Panc1 (cell line): ENCODE measurements around the gene SLIT3. TPM values are rescaled to one million over a fixed set of nuclear protein-coding genes. Genes with fewer than 3 reads are reported as not detected.
A peak's percentile ranks its signal among the peaks of the same experiment; 100 is the strongest.

ENCODE experiments used
- ATAC-seq: fragments of 200-7000 bp; cut with Tn5 transposase; 2 replicates; pipeline ENCODE4 v1.9.1; 2020; ENCODE audit warnings: mild to moderate bottlenecking, moderate library complexity
- BruUV-seq: library from RNA; stranded (reverse); fragments of 400-500 nt; replicated peaks from 2 replicates; lab custom pipeline; 2021; lab: Mats Ljungman, UMichigan
- CTCF ChIA-PET: fragments of 300-600 bp; sonication (Branson Sonifier 250); formaldehyde crosslinking; loops from one replicate; lab custom pipeline; 2022; ENCODE audit warnings: antibody characterized with exemption; lab: Charles Lee
- POLR2A ChIA-PET: fragments of 300-600 bp; sonication (Branson Sonifier 250); formaldehyde crosslinking; loops from one replicate; lab custom pipeline; 2022; ENCODE audit warnings: antibody characterized with exemption; lab: Charles Lee
- DNase-seq: peaks from one replicate; pipeline ENCODE4 v3.0.0-alpha.2; 2010; ENCODE audit warnings: low read depth, low spot score
- H3K27ac ChIP-seq: 2 replicates; pipeline ENCODE4 v1.5.1; 2011; ENCODE audit warnings: mild to moderate bottlenecking, low read length, inconsistent platforms
- H3K27me3 ChIP-seq: fragments of 200-500 bp; sonication (Bioruptor generic); 2 replicates; pipeline ENCODE4 v1.6.0; 2014; ENCODE audit warnings: low read length, inconsistent platforms; ENCODE audit not compliant: control insufficient read depth, insufficient read depth
- H3K36me3 ChIP-seq: fragments of 200-500 bp; sonication (Bioruptor generic); 2 replicates; pipeline ENCODE4 v1.5.1; 2014; ENCODE audit warnings: inconsistent platforms, mild to moderate bottlenecking, low read length, moderate library complexity; ENCODE audit not compliant: control insufficient read depth, insufficient read depth
- H3K4me1 ChIP-seq: 2 replicates; pipeline ENCODE4 v1.5.1; 2011; ENCODE audit warnings: inconsistent platforms, mild to moderate bottlenecking, low read length, moderate library complexity; ENCODE audit not compliant: control insufficient read depth, insufficient read depth
- H3K4me3 ChIP-seq, 2 experiments: 2 replicates each; pipeline ENCODE4 v1.5.1; 2011 to 2012; ENCODE audit warnings: low read depth in 2 of 2, low read length in 2 of 2, mild to moderate bottlenecking in 2 of 2, inconsistent platforms in 1 of 2, moderate library complexity in 1 of 2
- H3K9me3 ChIP-seq: fragments of 200-500 bp; sonication (Bioruptor generic); 2 replicates; pipeline ENCODE4 v1.5.1; 2014; ENCODE audit warnings: low read depth, mild to moderate bottlenecking, inconsistent platforms, low read length, moderate library complexity; ENCODE audit not compliant: control insufficient read depth, insufficient read depth
- CTCF ChIP-seq: fragments of 450-650 bp; IDR thresholded peaks from 2 replicates; pipeline ENCODE4 v1.5.1; 2017; ENCODE audit warnings: mild to moderate bottlenecking
- POLR2AphosphoS5 ChIP-seq: IDR thresholded peaks from 2 replicates; pipeline ENCODE4 v1.6.1; 2012; ENCODE audit warnings: mild to moderate bottlenecking, low read depth, low read length, moderate library complexity
- REST ChIP-seq, 2 experiments: IDR thresholded peaks; 2 replicates each; pipeline ENCODE4 v1.6.1; 2011 to 2012; ENCODE audit warnings: low read depth in 2 of 2, control low read depth in 1 of 2, low read length in 1 of 2, mild to moderate bottlenecking in 1 of 2, moderate library complexity in 1 of 2; ENCODE audit not compliant: insufficient read depth in 1 of 2
- SIN3A ChIP-seq: IDR thresholded peaks from 2 replicates; pipeline ENCODE4 v1.6.1; 2012; ENCODE audit warnings: low read depth, mild to moderate bottlenecking, low read length, moderate library complexity, borderline replicate concordance; ENCODE audit not compliant: insufficient read depth
- TCF7L2 ChIP-seq: IDR thresholded peaks from 2 replicates; pipeline ENCODE4 v1.6.1; 2011; ENCODE audit warnings: mild to moderate bottlenecking, low read depth, low read length, inconsistent platforms
- in situ Hi-C: cut with HindIII; loops from 2 replicates; pipeline ENCODE4 v1.10.0; 2016; ENCODE audit warnings: low sequenced_read_pairs, low pct_unique_long_range_greater_than_20kb
- intact Hi-C: fragments of 100-400 bp; cut with micrococcal nuclease; formaldehyde crosslinking; loops from one replicate; pipeline ENCODE4 v1.10.0; 2022; ENCODE audit not compliant: unreplicated experiment
- total RNA-seq: library from RNA; stranded (reverse); gene quantifications from one replicate; pipeline ENCODE4 v1.2.1, GENCODE V29; 2021; ENCODE audit not compliant: unreplicated experiment

SLIT3 gene
- total RNA-seq, 1 experiment from 2014 or later = 26.4 TPM

GRCh38 chr5:169160405-169160901 is 140.5 kb downstream of the SLIT3 start:
- no TSS peak for BruUV-seq
- peak overlapping the region; percentile 46; the same call in 1 of the 2 replicates for H3K27ac ChIP-seq
- POLR2A ChIA-PET = no interaction called here
- ATAC-seq = no peak
- H3K36me3 ChIP-seq = no peaks in the 10 kb centered on the region
- TF ChIP-seq REST (IDR thresholded peaks at IDR 0.05; ENCODE audit: insufficient read depth in 1 of 2, low read depth in 2 of 2, low read length in 1 of 2) (no peak), TCF7L2 (no peak), SIN3A (no peak), POLR2AphosphoS5 (no peak), CTCF (0 out of 2 replicates have a peak, but pooled peaks have one; percentile 17)
- intact Hi-C loops (no loop called here), in situ Hi-C loops (no loop called here)
- no peaks in the 10 kb centered on the region for H3K27me3 ChIP-seq
- peaks cover 14% of the 10 kb centered on the region; the same call in 1 of the 2 replicates for H3K9me3 ChIP-seq
- peaks cover 2% of the 10 kb centered on the region; the same call in 1 of the 2 replicates for H3K4me1 ChIP-seq
- DNase-seq = no peak
- H3K4me3 ChIP-seq = no peak overlapping the region
- CTCF ChIA-PET = no interaction called here

- peaks cover 14% of the 10 kb centered on the region; the same call in 1 of the 2 replicates for H3K9me3 ChIP-seq
- in situ Hi-C loops = no loop called here
- H3K27me3 ChIP-seq = no peaks in the 10 kb centered on the region
- DNase-seq (no peak), ATAC-seq (no peak)
- no peaks in the 10 kb centered on the region for H3K36me3 ChIP-seq
- TF ChIP-seq REST (IDR thresholded peaks at IDR 0.05; ENCODE audit: insufficient read depth in 1 of 2, low read depth in 2 of 2, low read length in 1 of 2) (no peak), SIN3A (no peak), POLR2AphosphoS5 (no peak), TCF7L2 (no peak), CTCF (no peak)
- peaks cover 2% of the 10 kb centered on the region; the same call in 1 of the 2 replicates for H3K4me1 ChIP-seq
- CTCF ChIA-PET = no interaction called here
- intact Hi-C loops = no loop called here
- H3K4me3 ChIP-seq = no peak overlapping the region
- H3K27ac ChIP-seq = no peak overlapping the region
- POLR2A ChIA-PET = no interaction called here
- no TSS peak for BruUV-seq
These were observed 142.2 kb downstream of the SLIT3 start for GRCh38 chr5:169158764-169159163.
